NK-92 (cell line): ENCODE data around the gene SERPINB4.
"Not testable (repeated sequence)": the region's sequence is repeated elsewhere in the genome, so short reads cannot be mapped to it uniquely, and the experiment has no call there.

ENCODE experiments used
- DNase-seq: peaks from one replicate; lab custom pipeline; 2025; ENCODE audit not compliant: unreplicated experiment; lab: John Stamatoyannopoulos, UW

Gene SERPINB4

GRCh38 chr18:63644142-63644541 is at the start of gene SERPINB4:
SERPINB4 (minus strand) TSS chr18:63644256; CDS start chr18:63643577, 679 bp downstream.
- not testable (repeated sequence) for DNase-seq

GRCh38 chr18:63689064-63689463 is 45.0 kb upstream of the SERPINB4 start:
- DNase-seq = no peak

GRCh38 chr18:63686871-63687270 is 42.8 kb upstream of the SERPINB4 start:
- DNase-seq = no peak

- no peak for DNase-seq
These were observed 40.7 kb upstream of the SERPINB4 start for GRCh38 chr18:63684718-63685117.

- DNase-seq = no peak
These were observed 39.8 kb upstream of the SERPINB4 start for GRCh38 chr18:63683890-63684289.

- DNase-seq = no peak
These were observed 39.1 kb upstream of the SERPINB4 start for GRCh38 chr18:63683152-63683551.

- DNase-seq = no peak
These were observed 37.6 kb upstream of the SERPINB4 start for GRCh38 chr18:63681449-63682340.

GRCh38 chr18:63679820-63680606 is 36.0 kb upstream of the SERPINB4 start:
- no peak for DNase-seq

GRCh38 chr18:63677500-63678225 is 33.6 kb upstream of the SERPINB4 start:
- no peak for DNase-seq

GRCh38 chr18:63676526-63677323 is 32.7 kb upstream of the SERPINB4 start:
- no peak for DNase-seq

- DNase-seq = no peak
These were observed 20.5 kb upstream of the SERPINB4 start for GRCh38 chr18:63664571-63664970.

GRCh38 chr18:63661750-63662149 is 17.7 kb upstream of the SERPINB4 start, which contains the start of gene SERPINB3:
SERPINB3 (minus strand) TSS chr18:63661893; CDS start chr18:63661216, 677 bp downstream.
- DNase-seq = not testable (repeated sequence)

GRCh38 chr18:63658920-63659319 is 14.9 kb upstream of the SERPINB4 start:
- not testable (repeated sequence) for DNase-seq

- DNase-seq = not testable (repeated sequence)
These were observed 6.2 kb upstream of the SERPINB4 start for GRCh38 chr18:63650271-63650670.

- no peak for DNase-seq
These were observed 4.2 kb upstream of the SERPINB4 start for GRCh38 chr18:63648241-63648640.

- DNase-seq = no peak
These were observed 2.9 kb upstream of the SERPINB4 start for GRCh38 chr18:63646936-63647335.

- DNase-seq = not testable (repeated sequence)
These were observed 638 bp upstream of the SERPINB4 start for GRCh38 chr18:63644694-63645093.

- DNase-seq = not testable (repeated sequence)
These were observed 1.2 kb downstream of the SERPINB4 start for GRCh38 chr18:63642668-63643356.

- not testable (repeated sequence) for DNase-seq
These were observed 2.8 kb downstream of the SERPINB4 start for GRCh38 chr18:63641157-63641680.
